ENCODE data around the gene CEMIP. TPM values are rescaled to one million over a fixed set of nuclear protein-coding genes. Genes with fewer than 3 reads are reported as not detected.

Gene CEMIP
- total and polyA plus RNA-seq, 2 of the 8 experiments (the other 6 are each of a cell fraction or from before 2014, with no cell fraction given), result 0.11 to 0.60 TPM

- Histone ChIP-seq H3K14ac (ENCODE audit: insufficient read length) (no peak overlapping the region), H2BK120ac (replicated peaks; ENCODE audit: low read depth, low read length) (no peak overlapping the region), H3K23me2 (ENCODE audit: low read depth, low read length) (no peaks in the 10 kb centered on the region), H2BK12ac (ENCODE audit: low read depth, low read length) (no peak overlapping the region), H3K4me1 (replicated peaks in 1 of 4; ENCODE audit: control insufficient read depth in 3 of 4, insufficient read depth in 4 of 4, low read length in 3 of 4) (no peaks in the 10 kb centered on the region; a peak in 1 of 7 replicates), H3K79me2 (ENCODE audit: control insufficient read depth in 1 of 2, insufficient read depth in 2 of 2, low read length in 2 of 2) (no peaks in the 10 kb centered on the region), H4K91ac (replicated peaks; ENCODE audit: insufficient read length, low read length) (no peak overlapping the region), H3K56ac (replicated peaks; ENCODE audit: insufficient read length, low read depth, low read length) (no peak overlapping the region), H3K4me2 (ENCODE audit: insufficient read depth in 1 of 2, low read depth in 2 of 2, low read length in 2 of 2) (no peak overlapping the region), H3K9ac (replicated peaks in 1 of 4; ENCODE audit: extremely low read depth in 1 of 4, low read depth in 3 of 4, low read length in 3 of 4) (no peak overlapping the region), H2BK20ac (ENCODE audit: low read length) (no peak overlapping the region), H3K27ac (ENCODE audit: low read depth, low read length) (no peak overlapping the region), H4K20me1 (replicated peaks in 1 of 2; ENCODE audit: control insufficient read depth in 1 of 2, insufficient read depth in 2 of 2, low read length in 2 of 2) (peaks cover 0 to 3% of the 10 kb centered on the region in 2 experiments), H3K23ac (ENCODE audit: insufficient read length) (no peak overlapping the region), H3K4me3 (ENCODE audit: extremely low read depth in 1 of 4, insufficient read depth in 2 of 4, low read depth in 3 of 4, low read length in 4 of 4) (no peak overlapping the region), H4K8ac (ENCODE audit: extremely low read depth, insufficient read depth, low read length) (no peak overlapping the region), H2BK15ac (ENCODE audit: low read length) (no peak overlapping the region), H2BK5ac (ENCODE audit: low read depth, low read length) (no peak overlapping the region), H3K27me3 (replicated peaks in 1 of 4; ENCODE audit: control insufficient read depth in 3 of 4, extremely low read depth in 1 of 4, insufficient read depth in 3 of 4, low read length in 3 of 4) (no peaks in the 10 kb centered on the region), H3K18ac (ENCODE audit: extremely low read depth, low read length) (no peak overlapping the region), H2AK5ac (ENCODE audit: low read depth, low read length) (no peak overlapping the region), H3K4ac (replicated peaks; ENCODE audit: insufficient read length, low read depth, low read length) (no peak overlapping the region), H3K36me3 (ENCODE audit: control insufficient read depth in 2 of 4, insufficient read depth in 4 of 4, low read length in 3 of 4) (peaks cover 8 to 17% (median 11%) of the 10 kb centered on the region in 4 experiments; a peak in 5 of 8 replicates), H4K5ac (ENCODE audit: insufficient read length, low read depth, low read length) (no peak overlapping the region), H3K79me1 (ENCODE audit: low read depth, low read length) (no peaks in the 10 kb centered on the region), H3K9me3 (ENCODE audit: insufficient read depth in 2 of 2, low read depth in 1 of 2, low read length in 1 of 2) (no peaks in the 10 kb centered on the region), H2AFZ (ENCODE audit: low read length) (no peak overlapping the region)
- 92% methylated on average over 5 of the region's 5 CpGs; no CpG with 5 or more reads in 1 of the 2 experiments for WGBS, 2 experiments (ENCODE audit: extremely low coverage in 1 of 2, insufficient coverage in 1 of 2, insufficient read length in 1 of 2, insufficient replicate concordance in 2 of 2, low coverage in 1 of 2, low lambda C conversion rate in 2 of 2, missing lambda C conversion rate in 1 of 2)
- FAIRE-seq, result no peak
- CTCF ChIA-PET (ENCODE audit: partially characterized antibody), result interaction anchor here (1.0 to 2.0 kb wide), 3 partner anchors 22 to 321 kb away, joined by 5 to 7 read pairs (median 6); no protein-coding TSS in a partner anchor
- no peak for DNase-seq (ENCODE audit: low read depth in 1 of 2, low spot score in 2 of 2)
- POLR2A ChIA-PET (ENCODE audit: partially characterized antibody), result interaction anchor here (1.2 kb wide), 1 partner anchor 9 kb away, joined by 3 read pairs; no protein-coding TSS in a partner anchor
- TF ChIP-seq MAX (IDR thresholded peaks at IDR 0.05) (no peak), NRF1 (IDR thresholded peaks at IDR 0.05; ENCODE audit: low read depth, low read length) (no peak), POLR2AphosphoS5 (IDR thresholded peaks at IDR 0.05; ENCODE audit: low read depth, low read length) (no peak), TAF1 (IDR thresholded peaks at IDR 0.05; ENCODE audit: low read depth, low read length) (no peak), SRF (IDR thresholded peaks at IDR 0.05; ENCODE audit: low read depth, low read length) (no peak), TEAD4 (IDR thresholded peaks at IDR 0.05; ENCODE audit: low read depth, low read length) (no peak), CEBPB (IDR thresholded peaks at IDR 0.05; ENCODE audit: low read depth, low read length) (no peak), KDM1A (IDR thresholded peaks at IDR 0.05; ENCODE audit: borderline replicate concordance, low read length) (no peak)
These were observed 166.4 kb downstream of the CEMIP start for GRCh38 chr15:80945605-80946004.
